Stimulated activated memory B cell treated with anti-CD40 and anti-IgM and Interleukin-4, amounts not matched to agents 10 μg/mL and 1 μg/mL and 100 μg/mL, for 72 hours (primary cell): ENCODE results near the gene PRR5L.

ENCODE experiments used
- ATAC-seq: fragments of 150-1000 bp; cut with Tn5 transposase; 2 replicates; pipeline ENCODE4 v1.10.0; 2021
- H3K27ac Mint-ChIP-seq: one replicate; pipeline ENCODE4 v1.8.0; 2022; ENCODE audit warnings: mild to moderate bottlenecking, mixed read lengths
- H3K27me3 Mint-ChIP-seq: one replicate; pipeline ENCODE4 v1.8.0; 2022; ENCODE audit warnings: mixed read lengths
- H3K36me3 Mint-ChIP-seq: one replicate; pipeline ENCODE4 v1.8.0; 2022; ENCODE audit warnings: mixed read lengths
- H3K4me1 Mint-ChIP-seq: one replicate; pipeline ENCODE4 v1.8.0; 2022; ENCODE audit warnings: mixed read lengths
- H3K4me3 Mint-ChIP-seq: one replicate; pipeline ENCODE4 v1.8.0; 2022; ENCODE audit warnings: mild to moderate bottlenecking, moderate library complexity, mixed read lengths
- H3K9me3 Mint-ChIP-seq: one replicate; pipeline ENCODE4 v1.8.0; 2022; ENCODE audit warnings: mixed read lengths

The PRR5L gene, protein sequence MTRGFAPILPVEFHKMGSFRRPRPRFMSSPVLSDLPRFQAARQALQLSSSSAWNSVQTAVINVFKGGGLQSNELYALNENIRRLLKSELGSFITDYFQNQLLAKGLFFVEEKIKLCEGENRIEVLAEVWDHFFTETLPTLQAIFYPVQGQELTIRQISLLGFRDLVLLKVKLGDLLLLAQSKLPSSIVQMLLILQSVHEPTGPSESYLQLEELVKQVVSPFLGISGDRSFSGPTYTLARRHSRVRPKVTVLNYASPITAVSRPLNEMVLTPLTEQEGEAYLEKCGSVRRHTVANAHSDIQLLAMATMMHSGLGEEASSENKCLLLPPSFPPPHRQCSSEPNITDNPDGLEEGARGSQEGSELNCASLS

DNA sequence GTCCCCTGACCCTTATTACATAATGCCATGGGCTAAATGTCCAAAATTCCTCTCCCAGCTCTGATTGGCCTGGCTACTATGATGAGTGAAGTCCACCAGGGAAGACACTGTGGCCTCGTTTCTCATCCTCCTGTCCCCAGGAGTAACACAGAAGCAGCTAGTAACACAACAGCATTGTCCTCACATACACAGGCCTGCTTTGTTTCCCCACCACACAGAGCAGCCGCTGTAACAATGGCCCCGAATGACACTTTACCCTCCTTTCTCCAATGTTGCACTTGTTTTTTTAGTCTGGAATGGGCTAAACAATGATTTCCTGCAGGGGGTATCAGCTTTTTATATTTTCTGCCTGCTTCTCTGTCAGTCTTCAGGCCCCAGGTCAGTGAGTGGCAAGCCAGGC lies at the start of gene PRR5L:
TSS of gene PRR5L (plus strand) at position 363 of the 400 bp plus-strand sequence. CDS start 104,834 bp downstream, outside the sequence.
- Mint-ChIP-seq H3K36me3 (no peaks in the 10 kb centered on the region), H3K4me3 (no peak within 1 kb of the TSS), H3K27ac (no peak within 1 kb of the TSS), H3K27me3 (peaks cover 16% of the 10 kb centered on the region), H3K9me3 (no peaks in the 10 kb centered on the region), H3K4me1 (peaks cover 6% of the 10 kb centered on the region)
- ATAC-seq, result no peak

DNA sequence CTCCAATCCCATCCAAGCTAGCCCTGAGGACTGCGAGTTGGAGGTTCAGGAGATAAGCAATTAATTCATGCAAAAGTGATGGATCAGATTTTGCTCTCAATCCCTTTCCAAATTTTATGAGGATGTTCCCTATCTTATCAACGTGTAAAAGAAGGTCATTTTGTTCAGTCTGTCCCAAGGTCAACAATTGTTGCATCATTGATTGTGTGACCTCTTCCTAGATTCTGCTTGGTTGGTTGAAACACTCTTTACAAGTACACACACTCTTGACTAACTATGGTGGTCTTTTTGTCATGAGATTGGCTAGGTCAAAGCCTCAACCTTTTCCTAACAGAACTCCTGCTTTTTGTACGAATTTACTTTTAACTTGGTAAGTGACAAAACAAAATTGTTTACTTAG lies 48.6 kb upstream of the PRR5L start:
- no peak overlapping the region for H3K4me3 Mint-ChIP-seq
- no peak overlapping the region for H3K27ac Mint-ChIP-seq
- no peaks in the 10 kb centered on the region for H3K4me1 Mint-ChIP-seq
- H3K27me3 Mint-ChIP-seq, result peaks cover 51% of the 10 kb centered on the region
- H3K9me3 Mint-ChIP-seq, result peaks cover 3% of the 10 kb centered on the region
- no peak for ATAC-seq
- H3K36me3 Mint-ChIP-seq, result no peaks in the 10 kb centered on the region

DNA sequence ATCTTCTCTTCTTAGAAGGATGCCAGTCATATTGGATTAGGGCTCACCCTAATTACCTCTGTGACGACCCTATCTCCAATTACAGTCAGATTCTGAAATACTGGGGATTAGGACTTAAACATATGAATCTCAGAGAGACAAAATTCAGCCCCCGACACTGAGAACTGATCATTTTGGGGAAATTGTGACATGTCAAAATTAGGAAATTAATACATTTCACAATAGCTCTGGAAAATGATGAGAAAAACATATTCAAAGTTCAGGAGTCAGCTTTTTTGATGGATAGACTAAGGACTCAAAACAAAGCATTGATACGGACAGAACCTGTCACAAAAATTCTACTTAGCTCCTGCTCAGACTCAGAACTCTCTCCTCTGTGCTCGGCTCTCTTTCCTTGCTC lies 47.7 kb upstream of the PRR5L start:
- no peak for ATAC-seq
- H3K27me3 Mint-ChIP-seq, result peaks cover 44% of the 10 kb centered on the region
- H3K9me3 Mint-ChIP-seq, result peaks cover 3% of the 10 kb centered on the region
- H3K27ac Mint-ChIP-seq, result no peak overlapping the region
- H3K4me3 Mint-ChIP-seq, result no peak overlapping the region
- H3K4me1 Mint-ChIP-seq, result no peaks in the 10 kb centered on the region
- no peaks in the 10 kb centered on the region for H3K36me3 Mint-ChIP-seq

DNA sequence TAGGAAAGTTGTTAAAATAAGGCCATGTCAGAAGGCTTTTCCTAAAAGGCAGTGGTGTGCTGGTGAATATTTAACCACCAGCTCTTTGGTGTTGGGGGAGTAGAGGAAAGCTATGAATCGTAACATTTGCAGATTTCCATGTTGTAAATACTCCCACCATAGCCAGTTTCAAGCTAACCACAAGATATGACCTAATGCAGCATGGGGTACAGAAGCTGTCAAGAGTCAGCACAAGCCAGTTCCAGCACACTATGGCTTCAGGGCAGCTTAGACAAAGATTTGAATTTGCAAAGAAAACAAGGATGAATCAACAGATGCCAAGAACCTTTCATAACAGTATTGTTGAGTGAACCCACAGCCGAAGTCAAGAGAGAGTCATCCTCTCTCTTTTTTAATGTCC lies 46.8 kb upstream of the PRR5L start:
- H3K9me3 Mint-ChIP-seq, result peaks cover 3% of the 10 kb centered on the region
- peaks cover 39% of the 10 kb centered on the region for H3K27me3 Mint-ChIP-seq
- no peak overlapping the region for H3K4me3 Mint-ChIP-seq
- no peaks in the 10 kb centered on the region for H3K36me3 Mint-ChIP-seq
- ATAC-seq, result no peak
- H3K27ac Mint-ChIP-seq, result no peak overlapping the region
- H3K4me1 Mint-ChIP-seq, result no peaks in the 10 kb centered on the region

DNA sequence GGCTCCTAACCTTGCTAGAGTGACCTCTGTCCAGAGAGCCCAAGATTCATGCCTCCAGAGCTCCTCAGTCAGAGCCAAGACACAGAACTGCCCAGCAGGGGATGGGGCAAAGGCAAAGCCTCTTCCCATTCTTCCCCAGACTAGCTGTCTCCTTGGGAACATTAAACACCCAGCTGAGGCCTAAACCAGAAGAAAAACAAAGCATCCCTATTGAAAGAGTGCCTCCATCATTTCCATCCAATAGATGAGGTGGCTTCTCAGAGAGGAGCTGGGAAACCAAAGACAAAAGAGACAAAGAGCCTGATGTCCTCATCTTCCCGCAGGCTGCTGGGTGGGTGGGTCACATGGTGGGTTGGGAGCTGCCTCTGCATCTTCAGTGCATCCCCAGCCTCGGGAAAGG lies 44.3 kb upstream of the PRR5L start:
- no peak overlapping the region for H3K27ac Mint-ChIP-seq
- H3K27me3 Mint-ChIP-seq, result peaks cover 39% of the 10 kb centered on the region
- no peaks in the 10 kb centered on the region for H3K36me3 Mint-ChIP-seq
- no peak overlapping the region for H3K4me3 Mint-ChIP-seq
- no peak for ATAC-seq
- H3K9me3 Mint-ChIP-seq, result peaks cover 3% of the 10 kb centered on the region
- no peaks in the 10 kb centered on the region for H3K4me1 Mint-ChIP-seq

DNA sequence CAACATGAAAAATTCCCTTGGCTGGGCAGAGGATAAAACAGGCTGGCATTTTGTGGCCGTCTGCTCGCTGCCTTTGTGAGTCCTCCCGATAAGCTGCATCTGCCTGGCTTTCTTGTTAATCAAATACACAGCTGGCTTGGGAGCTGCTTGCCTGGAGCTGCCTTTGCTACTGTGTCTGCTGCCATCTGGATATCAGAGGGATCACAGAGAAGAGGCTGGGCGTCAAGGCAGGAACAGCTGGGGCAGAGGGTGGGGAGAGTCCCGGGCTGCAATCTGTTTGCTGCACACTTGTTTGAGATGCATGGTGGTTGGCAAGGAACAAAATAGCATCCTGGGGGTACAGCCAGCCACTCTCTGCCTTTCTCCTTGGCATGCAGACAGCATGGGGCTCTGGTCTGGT lies 42.9 kb upstream of the PRR5L start:
- Mint-ChIP-seq H3K27me3 (peaks cover 45% of the 10 kb centered on the region), H3K4me3 (no peak overlapping the region), H3K36me3 (no peaks in the 10 kb centered on the region), H3K9me3 (peaks cover 3% of the 10 kb centered on the region), H3K27ac (no peak overlapping the region), H3K4me1 (no peaks in the 10 kb centered on the region)
- ATAC-seq, result no peak

DNA sequence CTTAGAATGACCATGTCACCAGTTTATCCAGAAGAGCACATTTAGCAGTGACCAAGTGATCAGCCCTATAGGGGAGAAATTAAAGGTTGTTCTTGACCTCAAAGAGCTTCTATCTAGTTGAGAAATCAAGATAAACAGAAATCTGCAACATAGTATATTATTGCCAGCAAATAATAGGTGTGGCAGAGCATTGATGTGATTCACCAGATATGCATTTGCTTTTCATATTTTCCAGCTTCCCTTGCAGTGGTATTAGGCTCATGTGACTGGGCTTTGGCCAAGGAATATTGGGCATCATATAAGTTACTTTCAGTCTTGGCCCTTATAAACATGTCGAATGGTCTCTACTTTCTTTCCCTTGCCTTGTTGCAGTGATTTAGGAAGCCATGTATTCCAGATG lies 41.4 kb upstream of the PRR5L start:
- Mint-ChIP-seq H3K9me3 (peaks cover 3% of the 10 kb centered on the region), H3K27me3 (peaks cover 51% of the 10 kb centered on the region), H3K4me3 (no peak overlapping the region), H3K4me1 (no peaks in the 10 kb centered on the region), H3K27ac (no peak overlapping the region), H3K36me3 (no peaks in the 10 kb centered on the region)
- no peak for ATAC-seq

DNA sequence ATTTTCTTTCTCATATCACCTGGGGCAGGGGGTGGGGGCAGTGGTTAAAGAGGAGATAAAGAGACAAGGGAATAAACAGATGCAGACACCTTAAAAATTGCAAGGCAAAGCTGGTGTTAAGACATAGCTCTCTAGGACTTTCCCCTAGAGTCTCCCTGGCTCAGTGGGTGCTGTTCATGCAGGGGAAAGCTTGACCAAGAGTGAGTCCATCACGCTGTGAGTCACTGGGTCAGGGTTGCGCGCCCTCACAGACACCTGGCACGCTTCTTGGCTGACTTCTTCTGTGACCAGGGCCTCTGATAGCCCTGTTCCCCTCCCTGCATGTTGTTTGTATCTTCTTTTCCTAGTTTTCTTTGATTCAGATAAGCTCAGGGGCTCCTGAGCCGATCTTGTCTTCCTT lies 38.7 kb upstream of the PRR5L start:
- no peaks in the 10 kb centered on the region for H3K36me3 Mint-ChIP-seq
- no peak for ATAC-seq
- no peaks in the 10 kb centered on the region for H3K9me3 Mint-ChIP-seq
- peaks cover 45% of the 10 kb centered on the region for H3K27me3 Mint-ChIP-seq
- H3K4me1 Mint-ChIP-seq, result no peaks in the 10 kb centered on the region
- H3K4me3 Mint-ChIP-seq, result no peak overlapping the region
- H3K27ac Mint-ChIP-seq, result no peak overlapping the region

DNA sequence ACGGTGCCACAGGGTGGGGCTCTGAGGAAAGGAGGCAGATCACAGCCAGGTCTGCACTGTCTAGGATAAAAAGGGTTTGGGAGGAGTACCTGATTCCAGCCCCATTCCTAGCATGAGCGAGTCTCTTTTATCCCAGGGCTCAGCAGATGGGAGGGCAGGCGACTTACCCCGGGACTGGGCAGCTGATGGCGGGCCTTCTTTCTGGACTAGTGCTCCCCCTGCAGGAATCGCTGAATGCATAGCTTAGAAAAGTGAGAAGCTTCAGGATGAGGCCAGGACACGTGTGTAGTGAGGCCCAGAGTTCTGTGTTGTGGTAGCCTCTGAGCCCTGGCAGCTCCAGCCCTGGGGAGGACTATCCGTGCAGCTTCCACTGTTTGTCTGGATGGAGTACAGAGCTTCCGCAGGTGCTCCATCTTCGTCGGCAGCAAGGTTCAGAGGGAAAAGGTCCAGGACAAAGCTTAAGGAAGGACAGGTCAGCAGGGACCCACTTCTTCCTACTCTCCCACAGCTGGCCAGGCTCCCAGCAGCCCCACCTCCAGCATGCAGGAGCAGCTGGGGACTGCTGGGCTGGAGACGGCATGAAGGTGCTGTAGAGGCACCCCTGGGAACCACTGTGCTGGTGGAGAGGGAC lies 37.2 kb upstream of the PRR5L start:
- Mint-ChIP-seq H3K36me3 (no peaks in the 10 kb centered on the region), H3K9me3 (no peaks in the 10 kb centered on the region), H3K27ac (no peak overlapping the region), H3K27me3 (peaks cover 59% of the 10 kb centered on the region), H3K4me1 (no peaks in the 10 kb centered on the region), H3K4me3 (no peak overlapping the region)
- peak; percentile 27 for ATAC-seq

DNA sequence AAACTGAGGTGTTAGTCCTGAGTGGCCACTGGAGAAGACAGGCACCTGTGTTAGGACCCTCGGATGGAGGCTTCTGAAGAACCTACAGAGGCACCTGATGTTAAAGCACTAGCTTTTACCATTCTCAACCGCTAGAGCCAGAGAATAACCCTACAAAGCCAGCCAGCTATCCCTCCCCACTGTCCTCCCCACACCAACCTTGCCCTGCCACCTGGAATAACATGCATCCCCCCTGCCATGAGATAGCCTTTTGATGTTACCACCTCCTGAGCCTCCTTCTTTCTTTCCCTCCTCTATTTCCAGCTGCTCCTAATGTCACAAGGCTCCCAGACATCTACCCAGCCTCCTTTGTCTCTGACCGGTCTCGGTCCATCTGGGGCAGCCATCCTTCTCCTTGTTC lies 35.0 kb upstream of the PRR5L start:
- ATAC-seq, result no peak
- no peaks in the 10 kb centered on the region for H3K9me3 Mint-ChIP-seq
- no peaks in the 10 kb centered on the region for H3K36me3 Mint-ChIP-seq
- no peaks in the 10 kb centered on the region for H3K4me1 Mint-ChIP-seq
- no peak overlapping the region for H3K27ac Mint-ChIP-seq
- H3K27me3 Mint-ChIP-seq, result peaks cover 63% of the 10 kb centered on the region
- no peak overlapping the region for H3K4me3 Mint-ChIP-seq

DNA sequence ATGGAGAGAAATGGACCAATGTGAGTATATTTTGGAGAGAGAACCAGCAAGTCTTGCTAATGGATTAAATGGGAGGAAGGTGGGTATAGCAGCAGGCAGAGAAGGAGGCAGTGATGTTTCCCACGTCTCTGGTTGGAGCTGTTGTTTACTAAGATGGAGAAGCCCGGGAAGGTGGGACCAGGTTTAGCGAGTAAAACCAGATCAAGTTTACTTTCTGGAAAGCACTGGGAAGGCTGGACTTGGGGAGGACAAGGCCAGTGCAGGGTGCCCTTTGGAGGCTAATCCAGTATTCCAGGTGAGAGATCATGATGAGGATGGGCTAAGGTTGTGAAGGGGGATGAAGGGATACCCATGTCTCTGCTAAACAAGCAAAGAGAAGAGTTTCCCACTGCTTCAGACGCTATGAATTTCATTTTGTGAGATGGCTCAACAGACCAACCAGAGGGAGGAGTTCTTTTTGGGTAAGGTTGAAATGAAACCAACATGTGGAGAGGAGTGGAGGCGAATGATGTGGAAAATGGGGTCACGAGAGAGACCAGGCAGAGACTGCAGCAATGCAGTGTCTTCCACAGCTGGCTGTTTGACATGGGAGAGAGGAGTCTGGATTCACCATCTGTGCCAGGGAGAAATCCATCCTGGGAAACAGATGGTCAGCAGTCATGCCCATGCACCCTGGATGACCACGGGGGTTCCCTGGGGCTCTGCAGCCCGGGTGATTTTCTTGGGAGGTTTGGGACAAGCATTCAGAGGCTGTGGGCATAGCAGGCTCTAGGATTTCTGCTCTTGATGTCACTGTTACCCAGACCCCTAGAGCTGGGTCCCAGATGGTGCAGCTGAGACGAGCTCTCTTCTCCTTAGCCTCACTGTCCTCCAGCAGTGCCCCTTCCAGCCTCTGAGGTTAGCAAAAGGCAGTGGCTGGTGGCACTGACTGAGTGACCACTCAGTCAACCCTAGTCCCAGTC lies 31.8 kb upstream of the PRR5L start:
- peaks cover 40% of the 10 kb centered on the region for H3K27me3 Mint-ChIP-seq
- no peaks in the 10 kb centered on the region for H3K4me1 Mint-ChIP-seq
- H3K27ac Mint-ChIP-seq, result no peak overlapping the region
- no peaks in the 10 kb centered on the region for H3K9me3 Mint-ChIP-seq
- no peak for ATAC-seq
- H3K4me3 Mint-ChIP-seq, result no peak overlapping the region
- no peaks in the 10 kb centered on the region for H3K36me3 Mint-ChIP-seq

DNA sequence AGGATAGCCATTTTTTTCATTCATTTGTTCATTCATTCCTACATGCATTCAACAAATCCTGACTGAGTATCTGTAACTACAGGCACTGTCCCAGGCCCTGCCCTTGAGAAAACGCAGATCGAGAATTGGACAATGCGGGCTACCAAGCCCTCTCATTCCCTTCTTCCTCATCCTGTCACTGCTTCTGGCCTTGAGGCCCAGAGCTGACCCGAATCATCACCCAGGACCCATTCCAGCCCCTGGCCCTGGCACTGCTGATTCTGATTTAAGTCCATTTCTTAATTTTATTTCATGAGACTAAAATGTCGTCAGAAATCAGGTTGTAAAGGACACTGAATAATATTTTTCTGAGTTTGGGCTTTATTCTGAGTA lies 31.1 kb upstream of the PRR5L start:
- Mint-ChIP-seq H3K27ac (no peak overlapping the region), H3K27me3 (peaks cover 33% of the 10 kb centered on the region), H3K4me3 (no peak overlapping the region), H3K4me1 (no peaks in the 10 kb centered on the region), H3K36me3 (peaks cover 4% of the 10 kb centered on the region), H3K9me3 (no peaks in the 10 kb centered on the region)
- no peak for ATAC-seq

DNA sequence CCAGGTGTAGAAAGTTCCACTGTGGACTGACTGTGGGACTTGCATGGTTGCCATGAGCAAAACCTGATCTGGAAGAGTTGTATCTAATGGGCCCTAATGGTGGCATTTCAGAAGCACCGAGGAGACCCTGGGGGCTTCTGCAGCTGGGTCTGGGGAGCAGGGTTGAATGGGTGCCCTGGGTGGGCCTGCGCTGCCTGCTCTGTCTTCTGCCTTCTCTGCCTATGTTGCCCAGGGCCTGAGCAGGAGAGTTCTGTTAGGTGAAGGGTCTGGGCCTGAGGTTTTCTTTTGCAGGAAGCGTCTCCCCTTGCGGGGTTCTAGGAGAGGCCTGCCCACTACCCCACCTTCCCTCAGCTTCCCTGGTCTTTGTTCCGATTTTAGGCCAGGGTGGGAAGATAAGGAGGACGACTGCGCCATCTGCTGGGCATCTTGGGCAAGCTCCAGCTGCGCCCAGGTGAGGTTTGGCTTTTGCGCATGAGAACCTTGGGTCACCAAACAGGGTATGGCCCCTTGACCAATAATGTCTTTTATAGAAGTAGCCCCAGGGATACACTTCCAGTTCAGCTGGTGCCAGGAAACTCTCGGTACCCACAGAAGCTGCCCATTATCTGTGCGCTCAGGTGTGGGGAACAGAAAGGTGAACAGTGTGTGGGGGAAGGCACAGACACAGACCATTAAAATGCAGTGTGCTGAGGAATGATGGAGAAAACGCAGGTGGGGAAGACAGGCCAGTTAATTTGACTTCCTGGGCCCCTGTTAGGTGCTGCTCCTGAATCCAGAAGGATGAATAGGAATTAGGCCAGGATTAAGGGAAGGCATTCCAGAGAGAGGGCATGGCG lies 30.1 kb upstream of the PRR5L start:
- Mint-ChIP-seq H3K4me3 (no peak overlapping the region), H3K9me3 (no peaks in the 10 kb centered on the region), H3K36me3 (peaks cover 15% of the 10 kb centered on the region), H3K27me3 (peaks cover 26% of the 10 kb centered on the region), H3K4me1 (no peaks in the 10 kb centered on the region), H3K27ac (no peak overlapping the region)
- ATAC-seq, result peak; percentile 64

DNA sequence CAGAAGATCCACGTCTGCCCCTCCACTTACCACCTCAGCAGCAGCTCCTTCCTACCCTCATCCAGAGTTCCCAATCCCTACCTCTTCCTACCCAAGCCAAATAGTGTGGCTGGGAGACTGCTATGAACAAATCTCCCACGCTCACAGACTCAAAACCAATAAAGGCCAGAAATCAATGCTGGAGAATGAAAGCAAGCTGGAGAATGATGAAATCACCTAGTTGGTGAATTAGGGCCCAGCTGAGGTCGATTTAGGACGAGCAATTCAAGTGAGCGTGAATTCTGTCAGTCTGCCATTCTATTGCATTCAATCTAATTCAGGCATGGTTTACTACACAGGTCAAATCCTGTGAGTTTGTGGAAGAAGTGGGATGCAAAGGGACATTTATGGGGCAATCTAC lies 29.3 kb upstream of the PRR5L start:
- no peak overlapping the region for H3K27ac Mint-ChIP-seq
- H3K27me3 Mint-ChIP-seq, result peaks cover 19% of the 10 kb centered on the region
- H3K4me3 Mint-ChIP-seq, result no peak overlapping the region
- peaks cover 22% of the 10 kb centered on the region for H3K36me3 Mint-ChIP-seq
- no peaks in the 10 kb centered on the region for H3K9me3 Mint-ChIP-seq
- H3K4me1 Mint-ChIP-seq, result no peaks in the 10 kb centered on the region
- ATAC-seq, result no peak
